GM18873 (cell line): ENCODE results near the gene ATRAID.
"Not testable (repeated sequence)": the region's sequence is repeated elsewhere in the genome, so short reads cannot be mapped to it uniquely, and the experiment has no call there.

ENCODE experiments used
- ATAC-seq: cut with Tn5 transposase; IDR thresholded peaks from one replicate; pipeline ENCODE4 v1.9.1; 2021; ENCODE audit warnings: mild to moderate bottlenecking, moderate library complexity, moderate number of reproducible peaks; ENCODE audit not compliant: unreplicated experiment, low FRiP score

Gene ATRAID, protein sequence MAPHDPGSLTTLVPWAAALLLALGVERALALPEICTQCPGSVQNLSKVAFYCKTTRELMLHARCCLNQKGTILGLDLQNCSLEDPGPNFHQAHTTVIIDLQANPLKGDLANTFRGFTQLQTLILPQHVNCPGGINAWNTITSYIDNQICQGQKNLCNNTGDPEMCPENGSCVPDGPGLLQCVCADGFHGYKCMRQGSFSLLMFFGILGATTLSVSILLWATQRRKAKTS

DNA sequence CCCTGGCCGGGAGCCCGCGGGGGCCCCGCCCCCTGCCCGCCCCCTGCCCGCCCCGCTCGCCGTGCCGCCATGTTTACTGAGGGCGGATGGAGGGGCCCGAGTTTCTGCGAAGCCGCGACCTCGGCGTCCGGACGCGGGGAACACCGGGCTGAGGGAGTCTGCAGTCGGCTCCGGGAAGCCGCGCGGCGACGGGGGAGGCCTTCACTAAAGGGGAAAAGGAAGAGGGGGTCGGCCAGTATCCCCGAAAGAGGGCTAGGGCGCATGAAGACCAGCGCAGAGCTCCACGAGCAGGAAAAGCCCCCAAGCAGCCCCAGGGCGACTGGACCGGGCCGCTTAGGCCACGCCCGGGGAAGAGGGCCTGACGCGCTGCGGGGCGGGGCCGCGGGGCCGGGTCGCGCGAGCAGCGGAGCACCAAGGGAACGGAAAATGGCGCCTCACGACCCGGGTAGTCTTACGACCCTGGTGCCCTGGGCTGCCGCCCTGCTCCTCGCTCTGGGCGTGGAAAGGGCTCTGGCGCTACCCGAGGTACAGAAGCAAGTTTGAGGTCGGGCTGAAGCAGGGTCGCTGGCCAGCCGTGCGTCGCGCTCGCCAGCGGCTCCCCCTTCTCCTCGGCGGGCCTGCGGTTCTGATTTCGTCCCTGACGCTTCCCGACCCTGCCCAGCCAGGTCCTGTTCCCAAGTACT lies at the start of gene ATRAID, which contains the start of gene SLC5A6:
ATRAID (plus strand) TSS at position 99 of the 683 bp plus-strand sequence; CDS start at position 427, 328 bp downstream.
SLC5A6 (minus strand) TSS at position 326 of the 683 bp plus-strand sequence. CDS start 4,618 bp downstream, outside the sequence.
- peak; percentile 53 for ATAC-seq

GRCh38 chr2:27162151-27163121 lies 49.4 kb upstream of the ATRAID start:
- ATAC-seq, result no peak

DNA sequence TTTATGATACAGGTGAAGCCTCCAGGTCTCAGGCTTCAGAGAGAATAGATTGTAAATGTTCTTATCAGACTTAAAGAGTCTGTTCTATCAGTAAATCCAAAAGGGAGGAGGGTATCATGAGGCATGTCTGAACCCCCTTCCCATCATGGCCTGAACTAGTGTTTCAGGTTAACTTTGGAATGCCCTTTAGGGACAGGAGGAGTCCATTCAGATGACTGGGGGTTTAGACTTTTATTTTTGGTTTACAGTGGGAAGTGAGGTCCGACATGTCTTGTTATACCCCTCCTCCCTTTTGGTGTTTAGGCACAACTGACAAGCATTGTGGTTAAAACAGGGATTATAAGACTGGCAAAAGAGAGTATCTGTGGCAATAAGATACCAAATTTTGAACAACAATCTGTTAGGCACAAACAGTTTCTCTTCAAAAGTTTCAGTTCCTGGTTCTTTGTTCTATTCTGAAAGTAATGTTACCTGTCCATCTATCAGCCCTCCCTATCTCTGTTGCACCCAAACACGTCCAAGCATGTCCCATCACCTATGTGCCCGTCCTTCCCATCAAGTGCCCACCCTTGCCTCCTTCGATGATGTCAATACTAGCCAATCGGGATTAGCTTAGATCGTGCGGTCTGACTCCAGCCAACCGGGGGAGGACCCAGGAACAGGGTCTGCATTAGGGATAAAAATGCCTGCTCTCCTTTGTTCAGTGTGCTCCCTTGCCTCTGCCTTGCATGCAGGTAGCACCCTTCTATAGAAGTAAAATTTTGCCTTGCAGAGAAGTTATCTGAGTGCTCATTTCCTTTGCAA lies 46.7 kb upstream of the ATRAID start:
- no peak for ATAC-seq

DNA sequence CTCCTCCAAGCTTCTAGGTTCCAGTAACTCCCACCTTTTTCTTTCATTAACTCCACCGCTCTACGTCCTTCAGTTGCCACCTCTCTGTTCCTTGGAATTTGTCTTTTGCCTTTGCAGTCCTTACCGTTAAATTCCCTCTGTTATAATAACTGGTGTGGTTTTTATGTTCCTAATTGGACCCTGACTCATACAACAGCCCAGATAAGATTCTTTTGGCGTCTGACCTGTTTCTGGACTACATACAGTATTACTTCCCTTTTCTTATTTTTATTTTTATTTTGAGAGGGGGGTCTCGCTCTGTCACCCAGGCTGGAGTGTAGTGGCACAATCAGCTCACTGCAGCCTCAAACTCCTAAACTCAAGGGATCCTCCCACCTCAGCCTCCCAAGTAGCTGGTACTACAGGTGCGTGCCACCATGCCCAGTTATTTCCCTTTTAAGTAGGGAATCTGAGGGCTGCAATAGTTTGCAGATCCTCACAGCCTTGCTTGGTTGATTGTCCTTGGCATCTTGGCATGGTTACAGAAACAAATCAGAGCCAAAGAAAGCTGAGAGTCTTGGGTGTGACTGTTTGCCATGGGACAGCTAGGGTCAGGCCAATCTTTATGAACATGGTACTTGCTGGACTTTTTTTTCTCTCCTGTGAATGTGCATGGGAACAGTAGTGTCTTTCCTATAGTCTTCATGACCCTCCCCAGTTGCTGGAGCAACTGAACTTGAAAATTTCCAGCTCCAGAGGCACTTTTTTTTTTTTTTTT lies 41.1 kb upstream of the ATRAID start:
- ATAC-seq, result no peak

DNA sequence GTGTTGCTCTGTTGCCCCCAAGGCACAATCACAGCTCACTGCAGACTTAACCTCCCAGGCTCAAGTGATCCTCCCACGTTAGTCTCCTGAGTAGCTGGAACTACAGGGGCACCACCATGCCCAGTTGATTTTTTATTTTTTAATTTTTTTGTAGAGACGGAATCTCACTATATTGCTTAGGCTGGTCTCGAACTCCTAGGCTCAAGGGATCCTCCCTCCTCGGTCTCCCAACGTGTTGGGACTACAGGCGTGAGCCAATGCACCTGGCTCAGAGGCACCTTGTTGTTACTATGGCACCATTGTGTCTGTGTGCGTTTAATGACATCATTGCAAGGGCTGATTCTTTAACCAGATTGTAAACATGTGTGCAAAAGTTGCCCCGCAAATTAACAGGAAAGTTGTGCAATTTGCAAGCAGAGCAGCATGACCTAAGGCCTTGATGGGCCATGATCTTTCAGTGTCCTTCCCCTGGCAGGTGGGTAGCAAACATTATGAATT lies 40.4 kb upstream of the ATRAID start:
- no peak for ATAC-seq

- ATAC-seq, result no peak
Measured at GRCh38 chr2:27174638-27175037, 37.2 kb upstream of the ATRAID start.

DNA sequence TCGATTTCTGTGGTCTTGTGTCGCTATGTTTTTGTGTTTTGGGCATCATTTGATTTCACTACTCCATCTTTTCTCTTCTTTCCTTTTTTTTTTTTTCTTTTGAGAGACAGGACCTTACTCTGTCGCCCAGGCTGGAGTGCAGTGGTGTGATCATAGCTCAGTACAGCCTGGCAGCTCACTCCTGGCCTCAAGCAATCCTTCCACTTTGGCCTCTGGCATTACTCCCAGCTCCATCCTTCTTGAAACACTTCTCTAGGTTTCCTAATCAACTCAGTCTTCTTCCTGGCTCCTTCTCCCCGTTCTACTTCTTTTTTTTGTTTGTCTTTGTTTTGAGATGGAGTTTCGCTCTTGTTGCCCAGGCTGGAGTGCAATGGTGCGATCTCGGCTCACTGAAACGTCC lies 36.5 kb upstream of the ATRAID start:
- ATAC-seq, result no peak

DNA sequence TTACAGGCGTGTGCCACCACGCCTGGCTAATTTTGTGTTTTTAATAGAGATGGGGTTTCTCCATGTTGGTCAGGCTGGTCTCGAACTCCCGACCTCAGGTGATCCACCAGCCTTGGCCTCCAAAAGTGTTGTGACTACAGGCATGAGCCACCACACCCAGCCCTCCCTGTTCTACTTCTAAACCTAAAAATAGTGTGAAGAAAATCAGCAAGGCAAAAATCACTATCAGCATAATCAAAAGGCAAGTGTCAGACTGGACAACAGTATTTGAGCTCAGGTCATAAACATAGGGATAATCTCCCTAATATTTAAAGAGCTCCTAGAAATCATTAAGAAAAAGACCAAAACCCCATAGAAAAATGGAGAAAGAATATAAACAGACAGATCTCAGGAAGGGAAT lies 36.1 kb upstream of the ATRAID start:
- not testable (repeated sequence) for ATAC-seq

- no peak for ATAC-seq
Measured at GRCh38 chr2:27177441-27178351, 34.1 kb upstream of the ATRAID start.

- no peak for ATAC-seq
Measured at GRCh38 chr2:27178469-27178868, 33.4 kb upstream of the ATRAID start.

DNA sequence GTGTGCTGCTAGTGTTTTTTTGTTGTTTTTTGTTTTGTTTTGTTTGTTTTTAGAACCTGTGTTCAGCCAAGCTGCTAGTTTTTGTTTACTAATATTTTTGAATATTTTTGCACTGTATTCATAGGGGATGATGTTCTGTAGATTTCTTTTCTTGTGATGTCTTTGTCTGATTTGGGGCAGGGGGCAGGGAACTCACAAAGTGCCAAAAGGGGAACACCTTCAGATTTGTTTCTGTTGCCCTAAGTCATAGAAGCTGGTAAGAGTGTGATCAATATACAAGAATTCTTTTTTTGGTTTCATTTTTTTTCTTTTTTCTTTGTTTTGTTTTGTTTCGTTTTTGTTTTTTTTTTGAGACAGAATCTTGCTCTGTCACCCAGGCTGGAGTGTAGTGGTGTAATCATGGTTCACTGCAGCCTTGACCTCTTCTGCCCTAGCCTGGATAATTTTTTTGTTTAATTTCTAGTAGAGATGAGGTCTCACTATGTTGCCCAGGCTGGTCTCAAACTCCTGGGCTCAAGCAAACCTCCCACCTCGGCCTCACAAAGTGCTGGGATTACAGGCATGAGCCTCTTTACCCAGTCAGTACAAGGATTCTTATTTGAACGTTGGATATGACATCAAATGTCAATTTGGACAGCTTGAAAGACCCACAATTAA lies 32.4 kb upstream of the ATRAID start:
- no peak for ATAC-seq

GRCh38 chr2:27182346-27182745 lies 29.5 kb upstream of the ATRAID start:
- no peak for ATAC-seq

GRCh38 chr2:27184115-27184514 lies 27.7 kb upstream of the ATRAID start:
- no peak for ATAC-seq

DNA sequence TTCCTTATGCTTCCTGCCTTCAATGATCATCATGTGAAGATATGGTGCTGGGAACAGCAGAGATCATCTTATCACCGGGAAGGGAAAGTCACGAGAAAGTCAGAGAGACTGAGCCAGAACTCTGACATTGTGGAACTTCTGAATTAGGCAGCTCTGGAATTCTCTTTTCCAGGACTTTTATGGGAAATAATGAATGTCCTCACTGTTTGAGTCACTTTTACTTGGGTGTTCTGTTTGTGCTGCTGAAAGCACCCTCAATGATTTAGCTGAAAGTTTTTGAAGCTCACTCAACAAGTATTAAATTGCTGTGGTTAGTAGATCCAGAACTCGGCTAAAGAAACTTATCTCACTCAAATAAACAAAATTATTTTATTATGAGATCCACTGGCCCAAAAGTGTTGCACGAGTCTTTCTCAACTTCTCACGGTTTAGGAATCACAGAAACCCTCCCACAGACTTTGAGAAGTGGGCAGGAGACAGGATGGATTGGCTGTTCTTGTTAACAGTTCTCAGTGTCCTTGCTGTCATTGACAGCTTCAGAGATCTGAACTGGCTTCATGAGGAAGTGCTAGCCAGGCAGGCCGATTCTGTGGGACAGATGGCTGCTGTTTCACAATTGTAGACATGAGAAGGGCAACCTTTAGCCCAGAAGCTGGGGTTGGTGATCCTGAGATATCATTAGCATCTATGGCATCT lies 26.4 kb upstream of the ATRAID start:
- ATAC-seq, result no peak

- no peak for ATAC-seq
Measured at GRCh38 chr2:27186613-27187345, 25.1 kb upstream of the ATRAID start.

- ATAC-seq, result no peak
Measured at GRCh38 chr2:27189989-27190388, 21.9 kb upstream of the ATRAID start.
